Stomach (tissue), 4 donors: ENCODE data around the gene LEKR1.

Experiments
- CTCF ChIP-seq, 7 experiments: fragments of 450-650 bp in 4 of 7; fragments of 200-600 bp in 3 of 7; sonication (generic) in 3 of 7; IDR thresholded peaks; one replicate each; pipeline ENCODE4 v1.5.1; 2016 to 2019; ENCODE audit warnings: antibody characterized with exemption in 7 of 7, control low read depth in 2 of 7, mild to moderate bottlenecking in 1 of 7
- EP300 ChIP-seq: sonication (generic); formaldehyde crosslinking; IDR thresholded peaks from one replicate; pipeline ENCODE4 v1.6.1; 2017; ENCODE audit warnings: antibody characterized with exemption

GRCh38 chr3:156983559-156983958, 157.4 kb downstream of the LEKR1 start:
- TF ChIP-seq CTCF (IDR thresholded peaks at IDR 0.05) (no peak), EP300 (no peak)
